Measurements from ENCODE around the gene GPR151.

Gene GPR151

GRCh38 chr5:146539973-146540372 lies 24.0 kb upstream of the GPR151 start:
- no peak for DNase-seq (ENCODE audit: low read depth in 1 of 2, low spot score in 1 of 2)
- TF ChIP-seq JUND (IDR thresholded peaks at IDR 0.05; ENCODE audit: low read depth), result no peak
- in situ Hi-C loops (cut with HindIII; ENCODE audit: low pct_unique_long_range_greater_than_20kb, low sequenced_read_pairs), result no loop called here

- in situ Hi-C loops (cut with HindIII; ENCODE audit: low pct_unique_long_range_greater_than_20kb, low sequenced_read_pairs), result no loop called here
Observed at GRCh38 chr5:146538432-146538831, 22.4 kb upstream of the GPR151 start.

GRCh38 chr5:146533882-146534281 lies 17.9 kb upstream of the GPR151 start:
- in situ Hi-C loops (cut with HindIII; ENCODE audit: low pct_unique_long_range_greater_than_20kb, low sequenced_read_pairs), result no loop called here
- TF ChIP-seq JUND (IDR thresholded peaks at IDR 0.05; ENCODE audit: low read depth), result no peak
- DNase-seq (ENCODE audit: low read depth in 1 of 2, low spot score in 1 of 2), result no peak

More at GRCh38 chr5:146538432-146538831, 22.4 kb upstream of the GPR151 start:
- TF ChIP-seq JUND (IDR thresholded peaks at IDR 0.05; ENCODE audit: low read depth), result no peak
- no peak for DNase-seq (ENCODE audit: low read depth in 1 of 2, low spot score in 1 of 2)

GRCh38 chr5:146533260-146533857 lies 17.4 kb upstream of the GPR151 start:
- in situ Hi-C loops (cut with HindIII; ENCODE audit: low pct_unique_long_range_greater_than_20kb, low sequenced_read_pairs), result no loop called here
- TF ChIP-seq JUND (IDR thresholded peaks at IDR 0.05; ENCODE audit: low read depth), result no peak
- DNase-seq (ENCODE audit: low read depth in 1 of 2, low spot score in 1 of 2), result peak; percentile 56 to 88

GRCh38 chr5:146529984-146530383 lies 14.0 kb upstream of the GPR151 start:
- in situ Hi-C loops (cut with HindIII; ENCODE audit: low pct_unique_long_range_greater_than_20kb, low sequenced_read_pairs), result no loop called here
- no peak for TF ChIP-seq JUND (IDR thresholded peaks at IDR 0.05; ENCODE audit: low read depth)
- DNase-seq (ENCODE audit: low read depth in 1 of 2, low spot score in 1 of 2), result no peak

- in situ Hi-C loops (cut with HindIII; ENCODE audit: low pct_unique_long_range_greater_than_20kb, low sequenced_read_pairs), result no loop called here
- DNase-seq (ENCODE audit: low read depth in 1 of 2, low spot score in 1 of 2), result no peak
- no peak for TF ChIP-seq JUND (IDR thresholded peaks at IDR 0.05; ENCODE audit: low read depth)
Observed at GRCh38 chr5:146528236-146528635, 12.2 kb upstream of the GPR151 start.

GRCh38 chr5:146527785-146528184 lies 11.8 kb upstream of the GPR151 start:
- in situ Hi-C loops (cut with HindIII; ENCODE audit: low pct_unique_long_range_greater_than_20kb, low sequenced_read_pairs), result no loop called here
- no peak for TF ChIP-seq JUND (IDR thresholded peaks at IDR 0.05; ENCODE audit: low read depth)
- DNase-seq (ENCODE audit: low read depth in 1 of 2, low spot score in 1 of 2), result no peak

GRCh38 chr5:146523698-146524097 lies 7.7 kb upstream of the GPR151 start:
- TF ChIP-seq JUND (IDR thresholded peaks at IDR 0.05; ENCODE audit: low read depth), result no peak
- in situ Hi-C loops (cut with HindIII; ENCODE audit: low pct_unique_long_range_greater_than_20kb, low sequenced_read_pairs), result no loop called here
- no peak for DNase-seq (ENCODE audit: low read depth in 1 of 2, low spot score in 1 of 2)

GRCh38 chr5:146521403-146522106 lies 5.6 kb upstream of the GPR151 start:
- no peak for DNase-seq (ENCODE audit: low read depth in 1 of 2, low spot score in 1 of 2)

GRCh38 chr5:146520731-146521130 lies 4.7 kb upstream of the GPR151 start:
- in situ Hi-C loops (cut with HindIII; ENCODE audit: low pct_unique_long_range_greater_than_20kb, low sequenced_read_pairs), result no loop called here
- no peak for DNase-seq (ENCODE audit: low read depth in 1 of 2, low spot score in 1 of 2)
- no peak for TF ChIP-seq JUND (IDR thresholded peaks at IDR 0.05; ENCODE audit: low read depth)

More at GRCh38 chr5:146521403-146522106, 5.6 kb upstream of the GPR151 start:
- in situ Hi-C loops (cut with HindIII; ENCODE audit: low pct_unique_long_range_greater_than_20kb, low sequenced_read_pairs), result no loop called here
- TF ChIP-seq JUND (IDR thresholded peaks at IDR 0.05; ENCODE audit: low read depth), result no peak

- in situ Hi-C loops (cut with HindIII; ENCODE audit: low pct_unique_long_range_greater_than_20kb, low sequenced_read_pairs), result no loop called here
- TF ChIP-seq JUND (IDR thresholded peaks at IDR 0.05; ENCODE audit: low read depth), result no peak
- no peak for DNase-seq (ENCODE audit: low read depth in 1 of 2, low spot score in 1 of 2)
Observed at GRCh38 chr5:146519554-146519953, 3.6 kb upstream of the GPR151 start.

GRCh38 chr5:146515473-146516150 lies 378 bp downstream of the GPR151 start:
- TF ChIP-seq JUND (IDR thresholded peaks at IDR 0.05; ENCODE audit: low read depth), result no peak
- DNase-seq (ENCODE audit: low read depth in 1 of 2, low spot score in 1 of 2), result no peak
- in situ Hi-C loops (cut with HindIII; ENCODE audit: low pct_unique_long_range_greater_than_20kb, low sequenced_read_pairs), result no loop called here

GRCh38 chr5:146514575-146514974 lies 1.4 kb downstream of the GPR151 start:
- no peak for TF ChIP-seq JUND (IDR thresholded peaks at IDR 0.05; ENCODE audit: low read depth)
- DNase-seq (ENCODE audit: low read depth in 1 of 2, low spot score in 1 of 2), result no peak
- in situ Hi-C loops (cut with HindIII; ENCODE audit: low pct_unique_long_range_greater_than_20kb, low sequenced_read_pairs), result no loop called here

Measured in T47D (cell line).